GM23248 (cell line): ENCODE measurements around the gene ABITRAM. TPM values are rescaled to one million over a fixed set of nuclear protein-coding genes. Genes with fewer than 3 reads are reported as not detected.

Experiments used
- DNase-seq: peaks from one replicate; pipeline ENCODE4 v3.0.0-alpha.2; 2015
- H2AFZ ChIP-seq: fragments of 200-600 bp; sonication (generic); 2 replicates; pipeline ENCODE4 v1.6.1; 2016; ENCODE audit warnings: antibody characterized with exemption
- H3F3A ChIP-seq: fragments of 200-600 bp; sonication (generic); 2 replicates; pipeline ENCODE4 v1.6.1; 2016; ENCODE audit warnings: mild to moderate bottlenecking, antibody characterized with exemption, mixed run types; ENCODE audit not compliant: insufficient read depth
- H3K27ac ChIP-seq: fragments of 200-600 bp; sonication (generic); 2 replicates; pipeline ENCODE4 v1.5.1; 2016; ENCODE audit warnings: mild to moderate bottlenecking
- H3K27me3 ChIP-seq: fragments of 200-600 bp; sonication (generic); replicated peaks from 2 replicates; pipeline ENCODE4 v1.6.1; 2016; ENCODE audit warnings: mild to moderate bottlenecking; ENCODE audit not compliant: insufficient read depth
- H3K36me3 ChIP-seq: fragments of 200-600 bp; sonication (generic); 2 replicates; pipeline ENCODE4 v1.6.1; 2016; ENCODE audit warnings: low read depth, mild to moderate bottlenecking
- H3K4me1 ChIP-seq: fragments of 200-600 bp; sonication (generic); 2 replicates; pipeline ENCODE4 v1.6.1; 2016; ENCODE audit warnings: mild to moderate bottlenecking; ENCODE audit not compliant: insufficient read depth
- H3K4me2 ChIP-seq: fragments of 200-600 bp; sonication (generic); one replicate; pipeline ENCODE4 v1.6.1; 2016; ENCODE audit warnings: mild to moderate bottlenecking; ENCODE audit not compliant: unreplicated experiment
- H3K4me3 ChIP-seq: fragments of 200-600 bp; sonication (generic); 2 replicates; pipeline ENCODE4 v1.5.1; 2016; ENCODE audit warnings: mild to moderate bottlenecking
- H3K79me2 ChIP-seq: fragments of 200-600 bp; sonication (generic); 2 replicates; pipeline ENCODE4 v1.6.1; 2016; ENCODE audit warnings: mild to moderate bottlenecking; ENCODE audit not compliant: insufficient read depth
- H3K9ac ChIP-seq: fragments of 200-600 bp; sonication (generic); 2 replicates; pipeline ENCODE4 v1.6.1; 2016; ENCODE audit warnings: mild to moderate bottlenecking
- H3K9me2 ChIP-seq: fragments of 200-600 bp; sonication (generic); 2 replicates; pipeline ENCODE4 v1.6.1; 2016; ENCODE audit warnings: mixed run types, mild to moderate bottlenecking, moderate library complexity; ENCODE audit not compliant: insufficient read depth
- H3K9me3 ChIP-seq: fragments of 200-600 bp; sonication (generic); one replicate; pipeline ENCODE4 v1.6.1; 2017; ENCODE audit warnings: low read depth
- H4K20me1 ChIP-seq: fragments of 200-600 bp; sonication (generic); 2 replicates; pipeline ENCODE4 v1.6.0; 2016; ENCODE audit not compliant: insufficient read depth
- EZH2 ChIP-seq: fragments of 200-600 bp; sonication (generic); IDR thresholded peaks from 2 replicates; pipeline ENCODE4 v1.6.1; 2018; ENCODE audit warnings: antibody characterized with exemption, mild to moderate bottlenecking; ENCODE audit not compliant: insufficient read depth, poor library complexity, severe bottlenecking
- EZH2phosphoT487 ChIP-seq: fragments of 200-600 bp; sonication (generic); IDR thresholded peaks from 2 replicates; pipeline ENCODE4 v1.6.1; 2018; ENCODE audit warnings: antibody characterized with exemption, moderate library complexity, mild to moderate bottlenecking, low read depth; ENCODE audit not compliant: insufficient read depth
- WGBS, 2 experiments: methylation state at CpG; one replicate each; pipeline ENCODE4 v1.1.6; 2015 to 2017; ENCODE audit warnings: low lambda C conversion rate in 2 of 2, low coverage in 1 of 2; ENCODE audit errors: missing lambda C conversion rate in 2 of 2; 5-methylcytosine and 5-hydroxymethylcytosine counted together
- in situ Hi-C: fragments of 300-500 bp; cut with MboI; formaldehyde crosslinking; loops from 2 replicates; pipeline ENCODE4 v1.15.0; 2020
- polyA plus RNA-seq: library from polyadenylated mRNA; unstranded; fragments of >200 nt; fragmentation: Nextera tagmentation; extraction: Ambion mirVana; gene quantifications from 2 replicates; pipeline ENCODE4 v1.2.1, GENCODE V29; 2016
- total RNA-seq: library from RNA; depleted of rRNA; stranded (reverse); fragments of >200 nt; shearing (Covaris generic); gene quantifications from 2 replicates; pipeline ENCODE4 v1.2.3, GENCODE V29; 2014

ABITRAM gene
- total and polyA plus RNA-seq, 2 experiments from 2014 or later, result 10.4 to 28.8 TPM

DNA sequence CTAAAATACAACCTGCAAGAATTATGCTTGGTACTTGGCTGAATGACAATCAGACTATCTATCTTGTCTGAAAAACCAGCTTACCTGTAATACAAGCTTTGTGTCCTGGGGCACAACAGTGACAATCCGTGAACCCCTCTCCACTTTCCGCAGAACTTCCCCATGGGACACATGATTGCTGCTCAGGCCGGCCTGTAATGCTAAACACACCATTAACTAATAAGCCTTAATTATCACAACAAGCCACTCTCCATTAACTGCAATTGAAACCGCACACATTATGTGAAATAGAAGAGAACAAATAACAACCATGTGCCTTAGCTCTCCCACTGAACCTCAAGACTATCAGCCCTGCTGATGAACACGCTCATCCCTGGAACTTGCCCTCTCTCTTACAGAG, 34.0 kb upstream of the ABITRAM start:
- no peak overlapping the region for H3K27ac ChIP-seq
- H3K36me3 ChIP-seq, result peaks cover 59% of the 10 kb centered on the region
- H3K4me3 ChIP-seq, result no peak overlapping the region
- DNase-seq, result no peak
- no peaks in the 10 kb centered on the region for H3F3A ChIP-seq
- WGBS, 2 experiments, result 91% methylated on average over 5 of the region's 5 CpGs
- H3K9me2 ChIP-seq, result no peaks in the 10 kb centered on the region
- no peaks in the 10 kb centered on the region for H4K20me1 ChIP-seq
- no peaks in the 10 kb centered on the region for H3K9me3 ChIP-seq
- no peaks in the 10 kb centered on the region for H3K4me1 ChIP-seq
- no peaks in the 10 kb centered on the region for H3K27me3 ChIP-seq
- TF ChIP-seq EZH2phosphoT487, result no peak
- TF ChIP-seq EZH2, result no peak
- no peak overlapping the region for H3K9ac ChIP-seq
- no peaks in the 10 kb centered on the region for H3K79me2 ChIP-seq
- H3K4me2 ChIP-seq, result no peak overlapping the region
- no peak overlapping the region for H2AFZ ChIP-seq
- in situ Hi-C loops, result no loop called here

GRCh38 chr9:108903420-108904103, 30.6 kb upstream of the ABITRAM start:
- WGBS, 2 experiments, result 96 to 100% methylated on average over 2 of the region's 2 CpGs
- no peak overlapping the region for H2AFZ ChIP-seq
- H3F3A ChIP-seq, result no peaks in the 10 kb centered on the region
- H3K9me2 ChIP-seq, result no peaks in the 10 kb centered on the region
- H4K20me1 ChIP-seq, result no peaks in the 10 kb centered on the region
- H3K9me3 ChIP-seq, result no peaks in the 10 kb centered on the region
- H3K4me3 ChIP-seq, result no peak overlapping the region
- in situ Hi-C loops, result no loop called here
- peaks cover 55% of the 10 kb centered on the region for H3K36me3 ChIP-seq
- no peak for TF ChIP-seq EZH2phosphoT487
- no peak for TF ChIP-seq EZH2
- no peaks in the 10 kb centered on the region for H3K4me1 ChIP-seq
- DNase-seq, result no peak
- H3K27ac ChIP-seq, result no peak overlapping the region
- H3K79me2 ChIP-seq, result no peaks in the 10 kb centered on the region
- H3K27me3 ChIP-seq, result no peaks in the 10 kb centered on the region
- H3K9ac ChIP-seq, result no peak overlapping the region
- H3K4me2 ChIP-seq, result no peak overlapping the region

DNA sequence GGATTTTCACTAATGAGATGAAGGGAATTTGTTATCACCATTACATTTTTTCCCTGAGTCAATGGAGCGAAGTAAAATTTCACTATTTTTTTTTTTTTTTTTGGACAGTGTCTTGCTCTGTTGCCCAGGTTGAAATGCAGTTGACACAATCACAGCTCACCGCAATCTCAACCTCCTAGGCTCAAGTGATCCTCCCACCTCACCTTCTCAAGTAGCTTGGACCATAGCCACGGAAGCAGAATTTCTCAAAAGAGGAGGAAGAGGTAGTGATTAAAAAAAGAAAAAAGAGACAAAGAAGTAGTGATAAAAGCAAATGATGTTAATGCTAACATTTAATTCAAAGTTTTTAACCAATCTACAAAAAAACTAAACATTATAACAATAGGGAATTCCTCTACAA, 30.0 kb upstream of the ABITRAM start:
- DNase-seq, result no peak
- no peak overlapping the region for H3K27ac ChIP-seq
- H4K20me1 ChIP-seq, result no peaks in the 10 kb centered on the region
- no peaks in the 10 kb centered on the region for H3K9me2 ChIP-seq
- H3K9ac ChIP-seq, result no peak overlapping the region
- no peak for TF ChIP-seq EZH2phosphoT487
- TF ChIP-seq EZH2, result no peak
- no peaks in the 10 kb centered on the region for H3K9me3 ChIP-seq
- H3K79me2 ChIP-seq, result no peaks in the 10 kb centered on the region
- peaks cover 61% of the 10 kb centered on the region for H3K36me3 ChIP-seq
- no peaks in the 10 kb centered on the region for H3K27me3 ChIP-seq
- H3K4me3 ChIP-seq, result no peak overlapping the region
- 94 to 99% methylated on average over 3 of the region's 3 CpGs for WGBS, 2 experiments
- H2AFZ ChIP-seq, result no peak overlapping the region
- no peaks in the 10 kb centered on the region for H3F3A ChIP-seq
- no peak overlapping the region for H3K4me2 ChIP-seq
- in situ Hi-C loops, result no loop called here
- no peaks in the 10 kb centered on the region for H3K4me1 ChIP-seq

GRCh38 chr9:108905494-108905893, 28.7 kb upstream of the ABITRAM start:
- no peaks in the 10 kb centered on the region for H3K9me3 ChIP-seq
- H3K4me2 ChIP-seq, result no peak overlapping the region
- H2AFZ ChIP-seq, result no peak overlapping the region
- peaks cover 52% of the 10 kb centered on the region for H3K36me3 ChIP-seq
- H3K27ac ChIP-seq, result no peak overlapping the region
- H3K27me3 ChIP-seq, result no peaks in the 10 kb centered on the region
- no peak overlapping the region for H3K9ac ChIP-seq
- no peaks in the 10 kb centered on the region for H3K79me2 ChIP-seq
- H3F3A ChIP-seq, result no peaks in the 10 kb centered on the region
- WGBS, 2 experiments, result 92 to 93% methylated on average over 2 of the region's 2 CpGs
- H3K9me2 ChIP-seq, result no peaks in the 10 kb centered on the region
- H3K4me1 ChIP-seq, result no peaks in the 10 kb centered on the region
- H3K4me3 ChIP-seq, result no peak overlapping the region
- in situ Hi-C loops, result no loop called here
- TF ChIP-seq EZH2phosphoT487 (no peak), EZH2 (no peak)
- DNase-seq, result no peak
- H4K20me1 ChIP-seq, result no peaks in the 10 kb centered on the region

GRCh38 chr9:108910402-108910801, 23.8 kb upstream of the ABITRAM start:
- H3K9me3 ChIP-seq, result no peaks in the 10 kb centered on the region
- no peak overlapping the region for H3K4me3 ChIP-seq
- no peak overlapping the region for H3K9ac ChIP-seq
- no peaks in the 10 kb centered on the region for H3K9me2 ChIP-seq
- no peak overlapping the region for H2AFZ ChIP-seq
- no peaks in the 10 kb centered on the region for H3K79me2 ChIP-seq
- H3K4me2 ChIP-seq, result no peak overlapping the region
- no peak overlapping the region for H3K27ac ChIP-seq
- no peaks in the 10 kb centered on the region for H3K27me3 ChIP-seq
- no peaks in the 10 kb centered on the region for H3F3A ChIP-seq
- in situ Hi-C loops, result no loop called here
- TF ChIP-seq EZH2 (no peak), EZH2phosphoT487 (no peak)
- DNase-seq, result no peak
- H3K4me1 ChIP-seq, result no peaks in the 10 kb centered on the region
- H4K20me1 ChIP-seq, result no peaks in the 10 kb centered on the region
- peaks cover 42% of the 10 kb centered on the region for H3K36me3 ChIP-seq
